Activated B cell treated with CpG ODN at 0.5 μM for 24 hours (primary cell): Measurements from ENCODE around the gene CEP55. TPM values are rescaled to one million over a fixed set of nuclear protein-coding genes. Genes with fewer than 3 reads are reported as not detected.
A peak's percentile ranks its signal among the peaks of the same experiment; 100 is the strongest.

Experiments used
- ATAC-seq: fragments of 200-7000 bp; cut with Tn5 transposase; one replicate; pipeline ENCODE4 v1.10.0; 2021; ENCODE audit warnings: low read depth, mild to moderate bottlenecking, moderate library complexity
- CTCF ChIA-PET: fragments of 350-600 bp; sonication (Branson Sonifier 250); formaldehyde crosslinking; loops from one replicate; lab custom pipeline; 2021; ENCODE audit warnings: antibody characterized with exemption; lab: Charles Lee
- POLR2A ChIA-PET: fragments of 350-600 bp; sonication (Branson Sonifier 250); formaldehyde crosslinking; loops from one replicate; lab custom pipeline; 2021; ENCODE audit warnings: antibody characterized with exemption; lab: Charles Lee
- DNase-seq: peaks from one replicate; pipeline ENCODE4 v3.0.0; 2022
- H3K27ac Mint-ChIP-seq: one replicate; pipeline ENCODE4 v1.8.0; 2020; ENCODE audit warnings: mixed read lengths
- H3K27me3 Mint-ChIP-seq: one replicate; pipeline ENCODE4 v1.8.0; 2021; ENCODE audit warnings: mixed read lengths
- H3K36me3 Mint-ChIP-seq: one replicate; pipeline ENCODE4 v1.8.0; 2021; ENCODE audit warnings: low read depth, mixed read lengths
- H3K4me1 Mint-ChIP-seq: one replicate; pipeline ENCODE4 v1.8.0; 2021; ENCODE audit warnings: mixed read lengths
- H3K4me3 Mint-ChIP-seq: one replicate; pipeline ENCODE4 v1.8.0; 2020; ENCODE audit warnings: mild to moderate bottlenecking, mixed read lengths
- H3K9me3 Mint-ChIP-seq: one replicate; pipeline ENCODE4 v1.8.0; 2020; ENCODE audit warnings: mixed read lengths
- CTCF ChIP-seq: fragments of 200-600 bp; IDR thresholded peaks from one replicate; pipeline ENCODE4 v1.8.0; 2022; ENCODE audit warnings: antibody characterized with exemption, mild to moderate bottlenecking
- intact Hi-C: fragments of 100-400 bp; cut with micrococcal nuclease; formaldehyde crosslinking; loops from one replicate; pipeline ENCODE4 v1.15.1; 2024
- total RNA-seq: library from RNA; stranded (reverse); gene quantifications from 2 replicates; pipeline ENCODE4 v1.2.3, GENCODE V29; 2022

The CEP55 gene
- total RNA-seq, 1 donor from 2014 or later: 1.6 TPM

GRCh38 chr10:93550606-93551005 lies 54.2 kb downstream of the CEP55 start:
- ATAC-seq (no peak), DNase-seq (no peak)
- no peak for TF ChIP-seq CTCF
- Mint-ChIP-seq H3K4me1 (no peaks in the 10 kb centered on the region), H3K4me3 (no peak overlapping the region), H3K27me3 (peaks cover 5% of the 10 kb centered on the region), H3K36me3 (no peaks in the 10 kb centered on the region), H3K27ac (no peak overlapping the region), H3K9me3 (no peaks in the 10 kb centered on the region)
- CTCF ChIA-PET: no interaction called here
- POLR2A ChIA-PET: no interaction called here
- intact Hi-C loops: no loop called here

GRCh38 chr10:93552780-93553179 lies 56.4 kb downstream of the CEP55 start:
- Mint-ChIP-seq H3K4me3 (no peak overlapping the region), H3K27ac (no peak overlapping the region), H3K4me1 (no peaks in the 10 kb centered on the region), H3K27me3 (peaks cover 5% of the 10 kb centered on the region), H3K9me3 (no peaks in the 10 kb centered on the region), H3K36me3 (no peaks in the 10 kb centered on the region)
- no peak for TF ChIP-seq CTCF
- CTCF ChIA-PET: interaction anchor here (1.5 kb wide), 1 partner anchor 306 kb away, joined by 6 read pairs; no protein-coding TSS in a partner anchor
- ATAC-seq (no peak), DNase-seq (no peak)
- intact Hi-C loops: no loop called here
- POLR2A ChIA-PET: no interaction called here

GRCh38 chr10:93553482-93554315 lies 57.3 kb downstream of the CEP55 start:
- Mint-ChIP-seq H3K4me1 (no peaks in the 10 kb centered on the region), H3K27me3 (peaks cover 2% of the 10 kb centered on the region), H3K36me3 (no peaks in the 10 kb centered on the region), H3K4me3 (no peak overlapping the region), H3K9me3 (no peaks in the 10 kb centered on the region), H3K27ac (no peak overlapping the region)
- ATAC-seq (no peak), DNase-seq (no peak)
- no peak for TF ChIP-seq CTCF
- CTCF ChIA-PET: interaction anchor here (0.7 to 2.5 kb wide), 6 partner anchors 67 to 368 kb away, joined by 3 to 33 read pairs (median 8); no protein-coding TSS in a partner anchor
- intact Hi-C loops: loop anchor here (1.0 kb wide), 1 partner anchor 263 kb away; no protein-coding TSS in a partner anchor
- POLR2A ChIA-PET: no interaction called here

- Mint-ChIP-seq H3K4me1 (no peaks in the 10 kb centered on the region), H3K27me3 (peaks cover 2% of the 10 kb centered on the region), H3K4me3 (no peak overlapping the region), H3K27ac (no peak overlapping the region), H3K36me3 (no peaks in the 10 kb centered on the region), H3K9me3 (no peaks in the 10 kb centered on the region)
- ATAC-seq: no peak
- DNase-seq: no peak
- intact Hi-C loops: loop anchor here (1.0 kb wide), 1 partner anchor 262 kb away; no protein-coding TSS in a partner anchor
- ChIA-PET POLR2A (no interaction called here), CTCF (interaction anchor here (0.7 to 2.5 kb wide), 8 partner anchors 11 to 367 kb away, joined by 3 to 33 read pairs (median 6); no protein-coding TSS in a partner anchor)
- TF ChIP-seq CTCF: no peak
Measured at GRCh38 chr10:93554316-93554663, 57.9 kb downstream of the CEP55 start.

GRCh38 chr10:93554760-93555432 lies 58.5 kb downstream of the CEP55 start:
- TF ChIP-seq CTCF: no peak
- CTCF ChIA-PET: interaction anchor here (0.7 to 2.5 kb wide), 10 partner anchors 11 to 367 kb away, joined by 3 to 33 read pairs (median 5); no protein-coding TSS in a partner anchor
- Mint-ChIP-seq H3K4me1 (no peaks in the 10 kb centered on the region), H3K9me3 (no peaks in the 10 kb centered on the region), H3K27me3 (peaks cover 2% of the 10 kb centered on the region), H3K4me3 (no peak overlapping the region), H3K27ac (no peak overlapping the region), H3K36me3 (no peaks in the 10 kb centered on the region)
- intact Hi-C loops: loop anchor here (1.0 kb wide), 2 partner anchors 125 to 261 kb away; no protein-coding TSS in a partner anchor
- DNase-seq (peak; percentile 31), ATAC-seq (no peak)
- POLR2A ChIA-PET: interaction anchor here (0.5 kb wide), 1 partner anchor 130 kb away, joined by 10 read pairs; no protein-coding TSS in a partner anchor
